Measurements from ENCODE around the gene MPV17. TPM values are rescaled to one million over a fixed set of nuclear protein-coding genes. Genes with fewer than 3 reads are reported as not detected.
"Not testable (repeated sequence)": the region's sequence is repeated elsewhere in the genome, so short reads cannot be mapped to it uniquely, and the experiment has no call there.

MPV17 gene
- total RNA-seq, 1 experiment from 2014 or later, result 77.4 TPM

GRCh38 chr2:27280826-27281225 is 42.1 kb downstream of the MPV17 start:
- intact Hi-C loops (cut with micrococcal nuclease; ENCODE audit: unreplicated experiment), result loop anchor here (1.0 kb wide), 1 partner anchor 183 kb away; no protein-coding TSS in a partner anchor
- Mint-ChIP-seq H3K27ac (ENCODE audit: unreplicated experiment) (no peak overlapping the region), H3K36me3 (ENCODE audit: insufficient read depth, unreplicated experiment) (no peaks in the 10 kb centered on the region), H3K4me1 (ENCODE audit: low read depth, unreplicated experiment) (peaks cover 27% of the 10 kb centered on the region), H3K9me3 (ENCODE audit: low read depth, unreplicated experiment) (no peaks in the 10 kb centered on the region), H3K27me3 (ENCODE audit: unreplicated experiment) (peaks cover 86% of the 10 kb centered on the region), H3K4me3 (ENCODE audit: low read depth, unreplicated experiment) (no peak overlapping the region)
- DNase-seq, result no peak
- BruUV-seq (replicated peaks), result no TSS peak
- CTCF ChIA-PET, result interaction anchor here (2.0 to 5.6 kb wide), 4 partner anchors 12 to 182 kb away, joined by 9 to 29 read pairs (median 12); partner anchors contain the start of gene SLC30A3
- TF ChIP-seq CTCF (IDR thresholded peaks at IDR 0.05; ENCODE audit: unreplicated experiment), result no peak

- intact Hi-C loops (cut with micrococcal nuclease; ENCODE audit: unreplicated experiment), result no loop called here
- H3K27me3 Mint-ChIP-seq (ENCODE audit: unreplicated experiment), result peaks cover 91% of the 10 kb centered on the region
- no peak for DNase-seq
- TF ChIP-seq CTCF (IDR thresholded peaks at IDR 0.05; ENCODE audit: unreplicated experiment), result no peak
- H3K36me3 Mint-ChIP-seq (ENCODE audit: insufficient read depth, unreplicated experiment), result no peaks in the 10 kb centered on the region
- H3K27ac Mint-ChIP-seq (ENCODE audit: unreplicated experiment), result no peak overlapping the region
- peaks cover 23% of the 10 kb centered on the region for H3K4me1 Mint-ChIP-seq (ENCODE audit: low read depth, unreplicated experiment)
- H3K4me3 Mint-ChIP-seq (ENCODE audit: low read depth, unreplicated experiment), result no peak overlapping the region
- H3K9me3 Mint-ChIP-seq (ENCODE audit: low read depth, unreplicated experiment), result no peaks in the 10 kb centered on the region
- no TSS peak for BruUV-seq (replicated peaks)
- CTCF ChIA-PET, result interaction anchor here (0.8 kb wide), 1 partner anchor 25 kb away, joined by 3 read pairs; no protein-coding TSS in a partner anchor
These were observed 44.9 kb downstream of the MPV17 start for GRCh38 chr2:27278010-27278409.

- no peak within 1 kb of the TSS for H3K4me3 Mint-ChIP-seq (ENCODE audit: low read depth, unreplicated experiment)
- H3K36me3 Mint-ChIP-seq (ENCODE audit: insufficient read depth, unreplicated experiment), result no peaks in the 10 kb centered on the region
- no peak for DNase-seq
- BruUV-seq (replicated peaks), result no TSS peak
- H3K9me3 Mint-ChIP-seq (ENCODE audit: low read depth, unreplicated experiment), result no peaks in the 10 kb centered on the region
- no peak for TF ChIP-seq CTCF (IDR thresholded peaks at IDR 0.05; ENCODE audit: unreplicated experiment)
- CTCF ChIA-PET, result interaction anchor here (0.6 kb wide), 1 partner anchor 18 kb away, joined by 4 read pairs; no protein-coding TSS in a partner anchor
- H3K27me3 Mint-ChIP-seq (ENCODE audit: unreplicated experiment), result peaks cover 65% of the 10 kb centered on the region
- H3K4me1 Mint-ChIP-seq (ENCODE audit: low read depth, unreplicated experiment), result peaks cover 11% of the 10 kb centered on the region
- intact Hi-C loops (cut with micrococcal nuclease; ENCODE audit: unreplicated experiment), result no loop called here
- no peak within 1 kb of the TSS for H3K27ac Mint-ChIP-seq (ENCODE audit: unreplicated experiment)
These were observed 47.4 kb downstream of the MPV17 start, which contains the start of gene DNAJC5G for GRCh38 chr2:27275211-27276150. DNAJC5G (plus strand) TSS chr2:27275433; CDS start chr2:27276729, 1,296 bp downstream.

GRCh38 chr2:27272537-27273522 is 50.1 kb downstream of the MPV17 start:
- intact Hi-C loops (cut with micrococcal nuclease; ENCODE audit: unreplicated experiment); H3K9me3 Mint-ChIP-seq (ENCODE audit: low read depth, unreplicated experiment); DNase-seq; H3K4me1 Mint-ChIP-seq (ENCODE audit: low read depth, unreplicated experiment); H3K27ac Mint-ChIP-seq (ENCODE audit: unreplicated experiment); H3K4me3 Mint-ChIP-seq (ENCODE audit: low read depth, unreplicated experiment); H3K36me3 Mint-ChIP-seq (ENCODE audit: insufficient read depth, unreplicated experiment); BruUV-seq (replicated peaks): not testable (repeated sequence)
- CTCF ChIA-PET, result interaction anchor here (0.7 kb wide), 1 partner anchor 69 kb away, joined by 3 read pairs; no protein-coding TSS in a partner anchor
- H3K27me3 Mint-ChIP-seq (ENCODE audit: unreplicated experiment), result peaks cover 43% of the 10 kb centered on the region

Measured in Calu3 (cell line).